Nephron progenitor cell (in vitro differentiated cells): ENCODE measurements around the gene ARHGAP42.
A peak's percentile ranks its signal among the peaks of the same experiment; 100 is the strongest.

Experiments
- DNase-seq: peaks from one replicate; pipeline ENCODE4 v3.0.0; 2021
- H3K27ac Mint-ChIP-seq: 2 replicates; pipeline ENCODE4 v1.8.0; 2021; ENCODE audit warnings: mild to moderate bottlenecking, moderate library complexity, mixed read lengths
- H3K27me3 Mint-ChIP-seq: 2 replicates; pipeline ENCODE4 v1.8.0; 2021; ENCODE audit warnings: mild to moderate bottlenecking, low read depth, mixed read lengths; ENCODE audit not compliant: poor library complexity
- H3K36me3 Mint-ChIP-seq: 2 replicates; pipeline ENCODE4 v1.8.0; 2021; ENCODE audit warnings: low read depth, mixed read lengths
- H3K4me1 Mint-ChIP-seq: 2 replicates; pipeline ENCODE4 v1.8.0; 2021; ENCODE audit warnings: mixed read lengths
- H3K4me3 Mint-ChIP-seq: 2 replicates; pipeline ENCODE4 v1.8.0; 2021; ENCODE audit warnings: mild to moderate bottlenecking, moderate library complexity, mixed read lengths
- H3K9me3 Mint-ChIP-seq: 2 replicates; pipeline ENCODE4 v1.8.0; 2021; ENCODE audit warnings: mild to moderate bottlenecking, moderate library complexity, mixed read lengths
- CTCF ChIP-seq: fragments of 200-600 bp; sonication (generic); IDR thresholded peaks from 2 replicates; pipeline ENCODE4 v1.5.0; 2021; ENCODE audit warnings: antibody characterized with exemption

ARHGAP42 gene

GRCh38 chr11:100774132-100774531 lies 87.0 kb downstream of the ARHGAP42 start:
- TF ChIP-seq CTCF, result no peak
- Mint-ChIP-seq H3K9me3 (no peaks in the 10 kb centered on the region), H3K4me3 (no peak overlapping the region), H3K4me1 (peaks cover 25% of the 10 kb centered on the region), H3K27me3 (no peaks in the 10 kb centered on the region), H3K36me3 (peaks cover 23% of the 10 kb centered on the region), H3K27ac (peak overlapping the region; percentile 18)
- no peak for DNase-seq

GRCh38 chr11:100774859-100775258 lies 87.8 kb downstream of the ARHGAP42 start:
- no peak for DNase-seq
- Mint-ChIP-seq H3K4me3 (no peak overlapping the region), H3K4me1 (peaks cover 25% of the 10 kb centered on the region), H3K9me3 (no peaks in the 10 kb centered on the region), H3K27me3 (no peaks in the 10 kb centered on the region), H3K27ac (peak overlapping the region; percentile 62), H3K36me3 (peaks cover 23% of the 10 kb centered on the region)
- no peak for TF ChIP-seq CTCF

DNA sequence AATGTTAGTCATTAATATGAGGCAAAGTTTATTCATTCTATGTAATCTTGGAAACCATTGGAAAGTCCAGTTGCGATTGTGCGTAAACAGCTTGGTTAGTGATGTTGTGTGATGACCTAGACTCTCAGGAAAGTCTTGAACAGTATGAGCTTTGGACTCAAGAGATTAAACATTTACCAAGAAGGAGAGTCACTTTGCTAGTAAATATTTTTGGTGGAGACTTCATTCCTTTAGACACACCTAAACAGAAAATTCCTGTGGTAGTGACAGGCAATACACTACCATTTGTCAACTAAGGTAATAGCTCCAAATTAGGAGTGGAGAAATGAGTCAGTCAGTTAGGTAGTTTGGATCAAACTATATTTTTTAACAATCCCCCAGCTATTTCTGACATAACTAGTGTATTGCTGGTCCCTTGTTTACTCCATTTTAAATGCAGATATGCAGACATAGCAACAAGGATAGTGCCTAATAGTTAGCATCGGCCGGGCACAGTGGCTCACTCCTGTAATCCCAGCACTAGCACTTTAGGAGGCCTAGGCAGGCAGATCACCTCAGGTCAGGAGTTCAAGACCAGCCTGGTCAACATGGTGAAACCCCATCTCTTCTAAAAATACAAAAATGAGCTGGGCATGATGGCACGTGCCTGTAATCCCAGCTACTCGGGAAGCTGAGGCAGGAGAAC lies 89.3 kb downstream of the ARHGAP42 start:
- Mint-ChIP-seq H3K4me1 (peaks cover 25% of the 10 kb centered on the region), H3K27me3 (no peaks in the 10 kb centered on the region), H3K27ac (no peak overlapping the region), H3K9me3 (no peaks in the 10 kb centered on the region), H3K36me3 (peaks cover 24% of the 10 kb centered on the region), H3K4me3 (no peak overlapping the region)
- DNase-seq, result no peak
- TF ChIP-seq CTCF, result no peak

DNA sequence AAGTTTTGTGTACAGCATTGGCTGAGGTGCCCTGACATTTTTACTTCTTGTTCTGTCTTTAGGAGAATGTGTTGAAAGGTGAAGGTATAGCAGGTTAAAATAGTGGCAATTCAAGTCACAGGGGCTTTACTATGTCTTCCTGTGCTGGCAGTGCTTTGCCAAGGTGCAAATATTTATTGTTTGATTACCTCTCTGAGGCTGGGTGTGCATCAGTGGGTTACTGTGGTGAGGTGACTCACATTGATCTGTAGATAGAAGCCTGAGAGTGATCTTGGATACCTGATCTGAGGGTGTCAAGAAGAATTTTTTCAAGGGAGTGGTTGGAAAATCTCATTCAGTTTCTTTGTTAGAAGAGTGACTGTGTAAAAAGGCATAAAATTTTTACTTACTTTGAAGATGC lies 90.0 kb downstream of the ARHGAP42 start:
- H3K27me3 Mint-ChIP-seq, result no peaks in the 10 kb centered on the region
- no peak for TF ChIP-seq CTCF
- peak overlapping the region; percentile 43 for H3K27ac Mint-ChIP-seq
- H3K4me1 Mint-ChIP-seq, result peaks cover 22% of the 10 kb centered on the region
- H3K4me3 Mint-ChIP-seq, result no peak overlapping the region
- DNase-seq, result no peak
- H3K36me3 Mint-ChIP-seq, result peaks cover 22% of the 10 kb centered on the region
- H3K9me3 Mint-ChIP-seq, result no peaks in the 10 kb centered on the region

GRCh38 chr11:100777736-100778135 lies 90.6 kb downstream of the ARHGAP42 start:
- TF ChIP-seq CTCF, result no peak
- no peak for DNase-seq
- peaks cover 21% of the 10 kb centered on the region for H3K36me3 Mint-ChIP-seq
- peaks cover 19% of the 10 kb centered on the region for H3K4me1 Mint-ChIP-seq
- no peaks in the 10 kb centered on the region for H3K27me3 Mint-ChIP-seq
- no peaks in the 10 kb centered on the region for H3K9me3 Mint-ChIP-seq
- H3K4me3 Mint-ChIP-seq, result no peak overlapping the region
- no peak overlapping the region for H3K27ac Mint-ChIP-seq

DNA sequence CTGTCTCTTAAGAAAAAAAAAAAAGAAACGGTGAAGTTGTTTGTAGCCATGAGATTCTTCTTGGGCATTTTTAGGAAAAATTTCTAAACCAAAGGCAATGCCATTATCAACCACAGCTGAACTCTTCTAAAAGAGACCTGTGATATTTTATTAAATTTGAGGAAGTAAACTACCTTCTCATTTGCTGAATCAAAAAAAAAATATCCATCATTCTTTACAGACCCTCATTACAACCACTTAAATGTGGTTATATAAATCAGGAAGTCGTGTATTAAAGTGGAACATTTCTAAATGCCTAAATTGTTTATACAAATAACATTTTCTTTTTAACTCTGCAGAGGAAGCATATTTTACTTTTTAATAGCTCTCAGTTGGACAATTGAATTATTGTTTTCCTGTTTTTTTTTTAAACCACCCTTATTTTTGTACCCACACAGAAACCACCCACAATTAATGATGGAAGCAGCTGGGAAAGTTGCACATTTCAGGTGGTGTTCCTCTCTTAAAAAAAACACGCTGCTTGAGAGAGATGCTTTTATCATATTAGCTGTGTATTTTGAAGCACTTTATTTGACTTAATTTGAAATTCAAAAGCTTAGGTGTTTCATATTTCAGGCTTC lies 91.2 kb downstream of the ARHGAP42 start:
- no peak for DNase-seq
- Mint-ChIP-seq H3K9me3 (no peaks in the 10 kb centered on the region), H3K27ac (no peak overlapping the region), H3K4me3 (no peak overlapping the region), H3K36me3 (peaks cover 21% of the 10 kb centered on the region), H3K4me1 (peaks cover 19% of the 10 kb centered on the region), H3K27me3 (no peaks in the 10 kb centered on the region)
- no peak for TF ChIP-seq CTCF
